Stimulated activated CD8-positive, alpha-beta memory T cell treated with anti-CD3 and anti-CD28 coated beads, Interleukin-15, amount 100 ng/mL, for 24 hours (primary cell): ENCODE results near the gene GRM8.

Experiments
- DNase-seq: peaks from one replicate; pipeline ENCODE4 v3.0.0-alpha.2; 2020; ENCODE audit warnings: low read depth

Gene GRM8

DNA sequence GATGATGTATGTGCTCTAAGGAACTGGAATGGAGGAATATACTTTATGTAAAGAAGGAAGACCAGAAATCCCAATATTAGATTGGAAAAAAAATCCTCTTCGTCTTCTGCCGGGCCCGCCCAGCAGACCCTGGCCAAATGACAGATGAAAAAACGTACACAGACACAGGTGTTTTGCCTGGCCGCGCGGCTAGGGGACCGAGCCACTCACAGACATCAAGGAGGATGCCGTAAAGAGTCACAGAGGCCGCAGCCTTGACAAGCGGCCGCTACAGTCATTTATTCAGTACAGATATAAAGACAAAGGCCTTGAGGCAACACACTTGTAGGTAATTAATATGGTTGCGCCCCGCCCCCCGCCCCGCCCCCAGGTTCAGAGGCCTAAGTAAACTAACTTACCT, 594.1 kb downstream of the GRM8 start:
- no peak for DNase-seq

- no peak for DNase-seq
Observed at GRCh38 chr7:126657599-126658358, 595.0 kb downstream of the GRM8 start.

GRCh38 chr7:126657137-126657536, 595.6 kb downstream of the GRM8 start:
- DNase-seq = no peak

GRCh38 chr7:126656165-126656564, 596.6 kb downstream of the GRM8 start:
- no peak for DNase-seq

DNA sequence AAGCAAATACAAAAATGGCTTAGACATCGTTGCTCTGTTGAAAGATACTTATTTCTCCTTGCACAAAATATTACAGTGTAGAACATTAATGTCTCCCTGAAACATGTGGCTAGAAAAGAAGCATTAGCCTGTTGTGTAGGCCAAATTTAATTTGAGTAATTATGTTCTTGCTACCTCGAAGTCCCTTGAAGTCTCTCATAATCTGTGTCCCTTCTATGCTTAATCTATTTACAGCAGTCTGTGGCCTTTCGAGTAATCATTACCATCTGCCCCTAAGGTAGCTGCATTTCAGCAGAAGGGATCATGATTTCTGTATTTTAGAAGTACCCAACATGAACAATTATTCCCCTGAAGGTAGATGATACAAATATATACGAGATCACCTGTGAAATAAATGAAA, 615.2 kb downstream of the GRM8 start:
- no peak for DNase-seq

- DNase-seq = no peak
Observed at GRCh38 chr7:126635545-126635944, 617.2 kb downstream of the GRM8 start.

- no peak for DNase-seq
Observed at GRCh38 chr7:126608339-126608776, 644.4 kb downstream of the GRM8 start.

DNA sequence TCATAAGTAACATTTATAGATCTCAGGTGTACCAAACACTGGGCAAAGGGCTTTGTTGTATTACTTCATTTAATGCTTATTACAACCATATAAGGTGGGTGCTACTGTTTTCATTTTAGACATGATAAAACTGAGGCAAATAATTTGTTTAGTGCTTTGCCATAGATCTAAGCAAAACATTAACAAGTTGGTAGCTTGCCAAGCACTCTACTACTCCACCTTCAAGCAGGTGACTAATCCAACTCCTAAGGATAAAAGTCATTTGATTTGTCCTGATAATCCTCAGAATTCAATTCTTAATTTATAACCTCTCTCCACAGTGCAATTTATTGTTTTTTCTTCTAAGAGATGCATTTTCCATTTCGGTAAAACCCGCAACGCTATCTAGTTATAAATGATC, 646.4 kb downstream of the GRM8 start:
- no peak for DNase-seq

- no peak for DNase-seq
Observed at GRCh38 chr7:126605553-126605952, 647.2 kb downstream of the GRM8 start.

DNA sequence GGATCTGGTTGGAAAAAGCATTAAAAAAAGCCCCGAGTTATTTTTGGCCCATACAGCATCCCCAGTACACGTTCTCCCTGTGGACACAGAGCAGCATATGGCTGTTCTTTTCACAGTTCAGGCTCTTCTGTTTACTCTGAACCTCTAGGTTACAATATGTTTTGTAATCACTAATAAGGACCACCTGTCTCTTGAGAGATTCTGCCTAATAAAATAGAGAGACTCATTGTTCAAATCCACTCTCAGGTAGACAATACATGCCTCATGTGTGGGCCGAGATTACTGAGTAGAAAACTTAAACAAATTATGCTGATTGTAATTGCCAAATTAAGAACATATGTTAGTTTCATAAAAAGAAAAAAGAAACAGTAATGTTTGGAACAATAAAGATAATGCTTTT, 647.7 kb downstream of the GRM8 start:
- no peak for DNase-seq

DNA sequence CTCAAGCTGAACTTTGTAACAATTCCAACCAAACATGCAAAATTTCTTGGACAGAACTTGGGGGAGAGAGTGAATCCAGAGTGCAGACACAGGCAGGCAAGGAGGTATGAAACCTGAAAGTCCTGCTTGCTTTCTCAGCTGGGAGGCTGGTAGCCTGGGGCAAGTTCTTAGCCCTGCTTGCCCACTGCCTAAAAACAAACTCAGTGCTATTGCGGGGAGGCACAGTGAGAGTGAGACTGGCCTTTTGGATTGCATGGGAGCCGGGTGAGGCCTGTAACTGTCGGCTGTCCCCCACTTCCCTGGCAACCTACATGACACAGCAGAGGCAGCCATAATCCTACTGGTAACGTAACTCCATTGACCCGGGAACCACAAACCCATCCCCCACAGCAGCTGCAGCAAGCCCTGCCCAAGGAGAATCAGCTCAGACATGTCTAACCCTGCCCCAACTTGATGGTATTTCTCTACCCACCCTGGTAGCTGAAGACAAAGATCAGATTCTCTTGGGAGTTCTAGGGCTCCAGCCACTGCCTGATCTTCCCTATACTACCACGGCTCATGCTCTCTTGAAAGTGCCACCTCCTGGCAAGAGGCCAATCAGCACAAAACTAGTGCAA, 663.6 kb downstream of the GRM8 start:
- DNase-seq = no peak

DNA sequence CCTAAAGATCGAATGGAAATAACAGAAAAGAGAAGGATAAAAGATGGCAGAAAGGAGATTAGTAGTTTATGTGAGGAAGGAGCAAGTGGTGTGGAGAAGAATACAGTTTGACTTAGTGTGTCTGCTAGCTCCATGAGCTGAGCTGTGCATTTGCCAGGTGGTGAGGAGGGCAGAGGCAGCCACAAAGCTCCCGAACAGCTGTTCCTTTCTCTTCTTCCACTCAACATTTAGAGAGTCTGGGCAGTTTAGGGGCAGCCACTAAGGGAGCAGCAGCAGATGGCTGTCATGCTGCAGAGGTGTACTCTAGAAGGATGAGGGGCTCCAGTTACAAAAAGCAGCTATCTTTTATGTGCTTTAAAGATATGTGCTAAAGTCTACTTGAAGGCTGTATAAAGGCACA, 674.4 kb downstream of the GRM8 start:
- DNase-seq = no peak

GRCh38 chr7:126574276-126575250, 678.2 kb downstream of the GRM8 start:
- no peak for DNase-seq

DNA sequence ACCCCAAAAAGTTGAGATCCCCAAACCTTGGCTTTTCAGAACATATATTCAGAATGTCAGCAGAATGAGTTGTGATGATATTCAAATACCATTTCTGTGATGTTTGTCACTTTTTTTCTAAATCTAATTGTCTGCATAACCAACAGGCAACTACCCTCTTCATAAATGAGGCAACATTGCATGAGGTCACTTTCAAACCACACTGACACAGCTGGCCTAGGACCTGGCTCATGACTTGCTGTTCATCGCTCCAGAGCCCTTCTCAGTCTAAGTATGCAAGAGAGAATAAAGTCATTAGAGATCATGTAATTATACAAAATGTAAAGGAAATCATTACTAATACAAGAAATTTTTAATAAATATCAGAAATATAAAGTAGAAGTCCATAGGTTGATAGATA, 681.9 kb downstream of the GRM8 start:
- DNase-seq = no peak

- no peak for DNase-seq
Observed at GRCh38 chr7:126569402-126569801, 683.3 kb downstream of the GRM8 start.

DNA sequence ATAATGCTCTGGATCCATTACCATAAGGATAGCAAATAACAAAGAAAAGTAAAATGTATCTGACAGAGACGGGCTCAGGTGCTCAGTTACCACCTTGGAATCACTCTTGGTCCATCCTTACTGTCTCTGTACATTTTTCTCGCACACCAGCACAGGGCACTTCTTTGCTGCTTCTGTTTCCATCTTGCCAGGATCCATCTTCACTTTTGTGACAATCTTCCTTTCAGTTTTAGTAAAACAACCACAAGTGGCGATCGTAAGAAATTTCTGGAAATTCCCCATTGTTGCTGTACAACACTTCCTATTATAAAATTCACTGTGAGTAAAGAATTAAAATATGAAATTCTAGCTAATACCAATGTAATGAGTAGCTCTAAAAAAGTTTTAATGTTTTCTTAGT, 695.5 kb downstream of the GRM8 start:
- DNase-seq = no peak

GRCh38 chr7:126541406-126541805, 711.3 kb downstream of the GRM8 start:
- DNase-seq = no peak

DNA sequence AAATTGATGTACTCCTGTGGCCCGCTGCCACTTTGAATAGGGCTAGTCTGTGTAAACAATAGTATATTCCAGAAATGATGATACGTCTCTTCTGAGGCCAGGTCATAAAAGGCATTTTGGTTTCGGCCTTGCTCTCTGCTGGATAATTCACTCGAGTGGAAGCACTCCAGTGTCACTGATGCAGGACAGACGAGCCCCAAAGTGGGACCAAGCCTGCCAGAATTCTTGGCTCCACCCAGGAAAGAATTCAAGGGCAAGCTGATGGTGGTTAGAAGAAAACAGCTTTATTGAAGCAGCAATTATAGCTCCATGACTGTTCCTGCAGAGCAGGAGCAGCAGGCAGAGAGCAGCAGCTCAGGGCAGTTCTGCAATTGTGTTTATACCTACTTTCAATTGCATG, 717.6 kb downstream of the GRM8 start:
- no peak for DNase-seq

- DNase-seq = no peak
Observed at GRCh38 chr7:126533715-126534114, 719.0 kb downstream of the GRM8 start.

DNA sequence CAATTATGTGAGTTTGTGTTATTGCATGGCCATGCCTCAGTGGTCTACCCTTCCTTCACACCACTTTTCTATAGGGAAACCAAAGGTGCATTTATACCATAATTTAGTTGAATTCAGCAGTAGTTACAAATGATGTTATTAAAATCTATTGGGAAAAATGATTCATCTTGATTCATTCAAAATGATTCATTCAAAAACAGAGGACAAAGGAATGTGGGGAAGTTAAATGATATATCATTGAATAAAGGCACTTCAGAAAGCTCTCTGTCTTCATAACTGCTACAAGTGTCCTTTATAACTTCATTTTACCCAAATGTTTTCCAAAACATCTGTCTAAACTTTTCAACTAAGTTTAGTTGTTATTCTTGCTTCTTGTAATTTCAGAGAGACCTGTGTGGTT, 722.9 kb downstream of the GRM8 start:
- no peak for DNase-seq

DNA sequence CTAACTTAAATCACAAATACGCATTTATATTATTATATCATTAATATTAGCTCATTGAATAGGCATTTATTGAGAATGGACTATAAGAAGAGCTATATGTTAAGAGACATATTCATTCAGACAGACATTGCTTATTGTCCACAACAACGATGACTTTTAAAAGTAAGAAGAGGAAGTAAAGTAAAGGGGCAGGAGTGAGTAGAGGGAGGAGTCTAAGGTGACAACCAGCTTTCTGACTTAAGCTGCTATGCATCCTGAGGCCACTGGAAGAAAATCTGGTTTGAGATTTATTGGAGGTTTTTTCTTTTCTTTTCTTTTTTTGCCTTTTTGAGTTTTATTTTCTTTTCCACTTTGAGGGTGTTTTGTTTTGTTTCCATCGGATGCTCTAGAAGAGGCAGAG, 723.5 kb downstream of the GRM8 start:
- DNase-seq = no peak

GRCh38 chr7:126525906-126526305, 726.8 kb downstream of the GRM8 start:
- DNase-seq = no peak

GRCh38 chr7:126524967-126525366, 727.8 kb downstream of the GRM8 start:
- DNase-seq = no peak
